Stimulated activated CD4-positive, alpha-beta T cell treated with anti-CD3 and anti-CD28 coated beads, Interleukin-1b, Interleukin-23, amount 100 ng/mL, for 48 hours (primary cell): ENCODE results near the gene RMI2.
A peak's percentile ranks its signal among the peaks of the same experiment; 100 is the strongest.

ENCODE experiments used
- DNase-seq: peaks from one replicate; pipeline ENCODE4 v3.0.0-alpha.2; 2020

Gene RMI2

DNA sequence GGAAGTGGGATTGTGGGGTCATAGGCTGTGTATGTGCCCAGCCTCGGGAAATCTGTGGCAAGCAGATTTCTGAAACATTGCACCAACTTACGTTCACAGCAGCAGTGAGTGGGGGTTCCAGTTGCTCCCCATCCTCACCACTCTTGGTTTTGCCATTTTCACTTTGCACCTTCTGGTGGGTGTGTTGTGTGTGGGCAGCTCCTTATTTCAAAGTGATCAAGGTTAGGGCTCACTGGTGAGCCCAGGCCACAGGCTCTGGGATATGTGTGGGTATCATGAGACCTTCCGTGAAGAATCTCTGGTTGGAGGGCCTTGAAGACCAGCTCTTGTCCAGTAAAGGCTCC, 34.7 kb upstream of the RMI2 start:
- no peak for DNase-seq

- no peak for DNase-seq
Measured at GRCh38 chr16:11310997-11311561, 34.2 kb upstream of the RMI2 start.

- DNase-seq = no peak
Measured at GRCh38 chr16:11312718-11313492, 32.4 kb upstream of the RMI2 start.

GRCh38 chr16:11313493-11314308, 31.6 kb upstream of the RMI2 start:
- DNase-seq = no peak

DNA sequence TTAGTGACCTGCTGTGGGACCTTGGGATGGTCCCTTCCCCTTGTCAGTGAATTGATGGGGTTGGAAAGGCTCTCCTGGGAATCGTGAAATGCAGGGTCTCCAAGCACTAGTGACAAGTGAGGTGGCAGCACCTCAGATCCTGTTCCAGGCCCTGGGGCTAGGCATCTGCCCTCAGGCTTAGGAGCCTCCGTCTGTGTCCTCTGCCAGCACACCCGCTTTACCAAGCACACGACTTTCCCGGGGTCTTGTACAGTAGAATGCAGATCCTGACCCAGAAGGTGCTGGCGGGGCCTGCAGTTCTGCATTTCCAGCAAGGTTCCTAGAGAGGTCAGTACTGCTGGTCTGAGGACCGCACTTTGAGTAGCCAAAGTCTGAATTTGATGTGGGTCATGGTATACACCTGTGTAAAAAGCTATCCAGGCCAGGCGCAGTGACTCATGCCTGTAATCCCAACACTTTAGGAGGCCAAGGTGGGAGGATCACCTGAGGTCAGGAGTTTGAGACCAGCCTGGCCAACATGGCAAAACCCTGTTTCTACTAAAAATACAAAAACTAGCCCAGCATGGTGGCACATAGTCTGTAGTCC, 30.9 kb upstream of the RMI2 start:
- DNase-seq = no peak

- no peak for DNase-seq
Measured at GRCh38 chr16:11315510-11315909, 29.7 kb upstream of the RMI2 start.

DNA sequence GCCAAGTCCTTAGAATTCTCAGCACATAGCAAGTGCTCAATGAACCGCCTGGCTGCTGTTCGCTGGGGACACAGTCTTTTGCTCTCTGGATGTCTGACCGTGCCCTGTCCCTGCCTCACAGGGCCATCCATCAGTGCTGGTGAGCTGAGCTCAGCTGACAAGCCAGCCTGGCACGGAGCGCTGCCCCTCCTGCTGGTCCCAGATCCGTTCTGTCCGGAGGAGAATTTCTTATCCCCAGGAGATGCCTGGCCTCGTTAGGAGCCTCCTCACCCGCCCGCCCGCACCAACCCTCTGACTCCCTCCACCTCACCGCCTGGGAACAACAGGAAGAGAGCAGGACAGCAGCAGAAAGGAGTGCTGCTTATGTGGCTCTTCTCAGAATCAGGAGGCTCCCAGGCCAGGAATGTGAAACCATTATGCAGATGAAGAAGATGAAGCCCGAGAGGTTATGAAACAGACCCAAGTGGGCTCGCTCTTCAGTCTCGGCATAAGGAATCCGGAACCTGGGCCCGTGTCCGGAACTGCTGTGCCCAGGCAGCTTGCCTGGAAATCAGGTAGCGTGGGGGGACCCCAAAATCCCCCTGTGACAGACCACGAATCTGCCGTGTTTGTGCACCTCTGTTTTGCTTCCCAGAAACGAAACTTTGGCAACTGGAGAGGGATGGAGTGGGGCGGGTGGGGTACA, 28.8 kb upstream of the RMI2 start:
- DNase-seq = no peak

DNA sequence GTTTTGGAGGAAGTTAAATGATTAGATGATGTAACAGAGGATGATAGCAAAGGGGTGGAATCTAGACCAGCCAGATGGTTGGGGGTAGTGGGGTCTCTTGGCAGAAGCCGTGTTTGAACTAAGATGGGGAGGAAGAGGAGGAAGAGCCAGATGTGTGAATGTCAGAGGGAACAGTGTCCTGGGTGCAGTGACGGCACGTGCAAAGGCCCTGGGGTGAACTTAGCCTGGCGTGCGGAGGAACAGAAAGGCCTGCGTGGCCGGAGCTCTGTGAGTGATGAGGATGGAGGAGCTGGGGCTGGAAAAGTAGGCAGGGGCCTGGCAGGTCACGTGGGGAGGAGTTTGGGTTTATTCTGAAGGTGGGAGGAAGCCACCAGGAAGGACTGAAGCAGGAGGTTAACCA, 26.4 kb upstream of the RMI2 start:
- no peak for DNase-seq

- DNase-seq = no peak
Measured at GRCh38 chr16:11319529-11320146, 25.6 kb upstream of the RMI2 start.

GRCh38 chr16:11320170-11320569, 25.1 kb upstream of the RMI2 start:
- DNase-seq = no peak

GRCh38 chr16:11321662-11322061, 23.6 kb upstream of the RMI2 start:
- DNase-seq = no peak

GRCh38 chr16:11322823-11323222, 22.4 kb upstream of the RMI2 start:
- DNase-seq = no peak

GRCh38 chr16:11323551-11324336, 21.5 kb upstream of the RMI2 start:
- no peak for DNase-seq

DNA sequence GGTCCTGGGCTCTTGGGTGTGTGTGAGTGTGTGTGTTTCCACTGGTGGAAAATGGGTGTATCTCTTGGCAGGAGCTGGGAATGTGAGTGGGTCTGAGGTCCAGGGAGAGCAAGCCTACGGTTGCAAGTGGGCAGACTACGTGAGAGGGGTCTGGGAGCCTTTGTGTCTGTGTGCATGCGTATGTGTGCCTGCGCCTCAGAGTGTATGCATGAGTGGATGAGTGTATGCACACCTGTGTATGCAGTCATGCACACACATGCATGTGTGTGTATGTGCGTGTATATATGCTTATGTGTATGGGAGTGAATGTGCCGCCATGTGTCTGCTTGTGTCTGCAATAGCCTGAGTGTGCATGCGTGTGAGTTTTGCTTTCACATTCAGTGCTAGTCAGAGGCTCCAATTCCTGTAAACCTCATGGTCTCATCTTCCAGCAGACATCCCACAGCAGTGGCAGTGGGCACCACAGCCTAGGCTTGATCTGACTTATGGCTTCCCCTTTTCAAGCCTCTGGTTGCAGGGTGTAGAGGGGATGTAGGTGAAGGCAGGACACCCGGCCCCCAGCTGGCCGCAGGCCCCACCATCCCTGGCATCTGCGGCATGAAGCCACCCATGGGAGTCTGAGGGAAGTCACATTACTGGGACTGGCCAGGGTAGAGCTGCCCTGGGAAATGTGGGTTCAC, 19.7 kb upstream of the RMI2 start:
- peak; percentile 50 for DNase-seq

DNA sequence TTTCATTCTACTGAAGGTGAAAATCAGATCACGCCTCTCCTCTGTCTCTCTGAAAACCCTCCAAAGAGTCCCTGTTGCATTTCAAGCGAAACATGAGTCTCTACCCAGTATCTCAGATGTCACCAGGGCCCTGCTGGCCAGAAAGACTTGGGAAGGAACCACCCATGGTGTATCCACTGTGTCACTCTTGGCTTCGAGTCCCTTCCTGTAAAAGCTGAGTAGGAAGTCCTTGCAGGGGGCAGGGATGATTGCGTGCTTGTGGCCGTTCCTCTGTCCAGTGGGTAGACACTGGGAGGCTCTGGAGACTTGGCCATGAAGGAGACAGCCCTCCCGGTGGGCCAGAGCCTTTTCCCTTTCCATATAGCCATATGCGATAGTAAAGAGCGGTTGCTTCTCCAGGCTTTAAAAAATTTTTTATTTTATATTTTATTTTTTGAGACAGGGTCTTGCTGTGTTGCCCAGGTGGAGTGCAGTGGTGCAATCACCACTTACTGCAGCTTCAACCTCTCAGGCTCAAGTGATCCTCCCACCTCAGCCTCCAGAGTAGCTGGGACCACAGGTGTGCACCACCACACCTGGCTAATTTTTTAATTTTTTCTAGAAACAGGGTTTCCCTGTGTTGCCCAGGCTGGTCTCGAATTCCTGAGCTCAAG, 19.0 kb upstream of the RMI2 start:
- DNase-seq = no peak

GRCh38 chr16:11326737-11327276, 18.5 kb upstream of the RMI2 start:
- no peak for DNase-seq

DNA sequence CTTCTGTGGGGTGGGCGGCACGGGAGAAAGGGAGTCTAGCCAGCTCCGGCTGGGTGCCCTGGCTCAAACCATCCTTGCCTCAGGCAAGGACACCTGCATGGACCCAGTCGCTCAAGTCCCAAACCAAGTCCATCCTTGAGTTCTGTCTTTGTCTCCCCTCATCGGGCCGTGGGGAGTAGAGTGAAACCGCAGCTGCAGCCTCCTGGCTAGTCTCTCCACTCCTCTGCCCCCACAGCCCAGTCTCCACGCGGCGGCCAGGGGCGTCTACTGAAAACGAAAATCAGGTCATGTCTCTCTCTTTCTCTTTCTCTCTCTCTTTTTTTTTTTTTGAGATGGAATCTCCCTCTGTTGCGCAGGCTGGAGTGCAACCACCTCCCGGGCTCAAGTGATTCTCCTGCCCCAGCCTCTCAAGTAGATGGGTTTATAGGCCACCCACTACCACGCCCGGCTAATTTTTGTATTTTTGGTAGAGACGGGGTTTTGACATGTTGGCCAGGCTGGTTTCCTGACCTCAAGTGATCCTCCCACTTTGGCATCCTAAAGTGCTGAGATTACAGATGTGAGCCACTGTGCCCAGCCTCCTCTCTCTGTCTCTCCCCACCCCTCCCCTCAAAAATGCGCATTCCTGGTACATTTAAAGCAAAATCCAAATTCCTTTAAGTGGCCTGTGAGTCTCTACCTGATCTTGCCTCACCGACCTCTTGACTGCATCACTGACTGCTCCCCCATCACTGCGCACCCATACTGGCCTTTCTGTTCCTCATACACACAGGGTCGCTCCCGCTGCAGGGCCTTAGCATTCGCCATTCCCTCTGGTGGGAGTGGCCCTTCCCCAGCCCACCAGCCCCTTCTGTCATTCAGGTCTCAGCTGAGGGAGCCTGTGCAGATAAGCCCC, 17.7 kb upstream of the RMI2 start:
- DNase-seq = no peak

- DNase-seq = peak; percentile 52
Measured at GRCh38 chr16:11328172-11329070, 16.8 kb upstream of the RMI2 start.
